AG04449 (cell line): Measurements from ENCODE around the gene CACNB2.

Source experiments
- CTCF ChIA-PET: fragments of 350-600 bp; formaldehyde crosslinking; extraction: SDS; loops from one replicate; lab custom pipeline; 2021; ENCODE audit warnings: antibody characterized with exemption; lab: Yijun Ruan, JAX
- POLR2A ChIA-PET: fragments of 400-600, 350-600 bp; formaldehyde crosslinking; extraction: SDS; loops from one replicate; lab custom pipeline; 2020; ENCODE audit warnings: antibody characterized with exemption, inconsistent platforms; lab: Yijun Ruan, JAX
- DNase-seq: peaks from one replicate; pipeline ENCODE4 v3.0.0-alpha.2; 2010; ENCODE audit warnings: low read depth, low spot score
- H3K4me3 ChIP-seq: 2 replicates; pipeline ENCODE4 v1.5.1; 2011; ENCODE audit warnings: low read depth, mild to moderate bottlenecking, control low read depth, low read length
- CTCF ChIP-seq: IDR thresholded peaks from one replicate; pipeline ENCODE4 v1.5.1; 2011; ENCODE audit warnings: mild to moderate bottlenecking, moderate library complexity, low read length, control low read depth, inconsistent platforms; ENCODE audit not compliant: insufficient read depth; ENCODE audit errors: missing control alignments

CACNB2 gene

GRCh38 chr10:18556522-18557147 is 416.4 kb downstream of the CACNB2 start:
- CTCF ChIA-PET = no interaction called here
- TF ChIP-seq CTCF = no peak

GRCh38 chr10:18557960-18558359 is 417.7 kb downstream of the CACNB2 start:
- no peak overlapping the region for H3K4me3 ChIP-seq
- POLR2A ChIA-PET = no interaction called here
- no peak for DNase-seq
- TF ChIP-seq CTCF = no peak
- CTCF ChIA-PET = no interaction called here

More at GRCh38 chr10:18556522-18557147, 416.4 kb downstream of the CACNB2 start:
- POLR2A ChIA-PET = no interaction called here
- no peak for DNase-seq
- H3K4me3 ChIP-seq = no peak overlapping the region

- ChIA-PET POLR2A (no interaction called here), CTCF (no interaction called here)
- DNase-seq = no peak
- TF ChIP-seq CTCF = no peak
- H3K4me3 ChIP-seq = no peak overlapping the region
Observed at GRCh38 chr10:18561861-18562551, 421.8 kb downstream of the CACNB2 start.

- no peak overlapping the region for H3K4me3 ChIP-seq
- ChIA-PET POLR2A (no interaction called here), CTCF (no interaction called here)
- DNase-seq = no peak
- TF ChIP-seq CTCF = no peak
Observed at GRCh38 chr10:18563003-18563726, 422.9 kb downstream of the CACNB2 start.

GRCh38 chr10:18565006-18565405 is 424.8 kb downstream of the CACNB2 start:
- TF ChIP-seq CTCF = no peak
- ChIA-PET CTCF (no interaction called here), POLR2A (no interaction called here)
- H3K4me3 ChIP-seq = no peak overlapping the region
- DNase-seq = no peak

- ChIA-PET POLR2A (no interaction called here), CTCF (no interaction called here)
- DNase-seq = no peak
- no peak overlapping the region for H3K4me3 ChIP-seq
- no peak for TF ChIP-seq CTCF
Observed at GRCh38 chr10:18566177-18566576, 426.0 kb downstream of the CACNB2 start.
